Mesenchymal stem cell (in vitro differentiated cells and primary cell): Measurements from ENCODE around the gene LPP.

Source experiments
- DNase-seq: peaks from one replicate; pipeline ENCODE4 v3.0.0-alpha.2; 2013
- H2AFZ ChIP-seq: one replicate; pipeline ENCODE4 v1.6.1; 2013; ENCODE audit warnings: low read depth, mild to moderate bottlenecking, control low read depth, inconsistent platforms, low read length, moderate library complexity
- H2AK5ac ChIP-seq: 2 replicates; pipeline ENCODE4 v1.6.1; 2013; ENCODE audit warnings: low read length, moderate library complexity, mild to moderate bottlenecking, inconsistent platforms; ENCODE audit not compliant: severe bottlenecking
- H2BK120ac ChIP-seq: one replicate; pipeline ENCODE4 v1.6.1; 2013; ENCODE audit warnings: low read depth, mild to moderate bottlenecking, inconsistent platforms, low read length, moderate library complexity
- H2BK12ac ChIP-seq, 2 experiments: one replicate each; pipeline ENCODE4 v1.6.1; 2013; ENCODE audit warnings: inconsistent platforms in 2 of 2, low read length in 2 of 2, mild to moderate bottlenecking in 2 of 2, moderate library complexity in 2 of 2, control low read depth in 1 of 2
- H2BK15ac ChIP-seq: one replicate; pipeline ENCODE4 v1.6.1; 2013; ENCODE audit warnings: mild to moderate bottlenecking, low read depth, inconsistent platforms; ENCODE audit not compliant: poor library complexity, severe bottlenecking
- H2BK5ac ChIP-seq: 2 replicates; pipeline ENCODE4 v1.6.1; 2013; ENCODE audit warnings: low read depth, mild to moderate bottlenecking, low read length, control low read depth, inconsistent platforms; ENCODE audit not compliant: poor library complexity, severe bottlenecking
- H3K14ac ChIP-seq, 2 experiments: one replicate each; pipeline ENCODE4 v1.6.1; 2013; ENCODE audit warnings: inconsistent platforms in 2 of 2, low read length in 2 of 2, control low read depth in 1 of 2, mild to moderate bottlenecking in 1 of 2, moderate library complexity in 1 of 2
- H3K18ac ChIP-seq, 2 experiments: one replicate each; pipeline ENCODE4 v1.6.1; 2013; ENCODE audit warnings: inconsistent platforms in 2 of 2, low read length in 2 of 2, control low read depth in 1 of 2, low read depth in 1 of 2, mild to moderate bottlenecking in 1 of 2
- H3K23ac ChIP-seq, 2 experiments: one replicate each; pipeline ENCODE4 v1.6.1; 2013; ENCODE audit warnings: inconsistent platforms in 2 of 2, low read length in 2 of 2, mild to moderate bottlenecking in 2 of 2, moderate library complexity in 2 of 2, control low read depth in 1 of 2
- H3K27ac ChIP-seq: 2 replicates; pipeline ENCODE4 v1.5.1; 2013; ENCODE audit warnings: mild to moderate bottlenecking, moderate library complexity, low read length, control low read depth, inconsistent platforms; ENCODE audit not compliant: poor library complexity, severe bottlenecking
- H3K27me3 ChIP-seq, 2 experiments: 2 replicates each; pipeline versions ENCODE4 v1.6.1 to v1.7.0; 2013; ENCODE audit warnings: low read length in 2 of 2, mild to moderate bottlenecking in 2 of 2, moderate library complexity in 2 of 2, control low read depth in 1 of 2, inconsistent platforms in 1 of 2; ENCODE audit not compliant: control insufficient read depth in 1 of 2, insufficient read depth in 1 of 2
- H3K36me3 ChIP-seq, 2 experiments: 2 replicates each; pipeline versions ENCODE4 v1.6.1 to v1.7.0; 2013; ENCODE audit warnings: low read length in 2 of 2, control low read depth in 1 of 2, inconsistent platforms in 1 of 2, low read depth in 1 of 2, mild to moderate bottlenecking in 1 of 2; ENCODE audit not compliant: insufficient read depth in 2 of 2, control insufficient read depth in 1 of 2
- H3K4ac ChIP-seq, 2 experiments: one replicate each; pipeline ENCODE4 v1.6.1; 2013; ENCODE audit warnings: inconsistent platforms in 2 of 2, low read length in 2 of 2, mild to moderate bottlenecking in 2 of 2, moderate library complexity in 2 of 2, control low read depth in 1 of 2, low read depth in 1 of 2
- H3K4me1 ChIP-seq: 2 replicates; pipeline ENCODE4 v1.6.1; 2013; ENCODE audit warnings: low read depth, low read length, control low read depth; ENCODE audit not compliant: control insufficient read depth, insufficient read depth
- H3K4me2 ChIP-seq: 2 replicates; pipeline ENCODE4 v1.6.1; 2013; ENCODE audit warnings: low read length, mild to moderate bottlenecking, inconsistent platforms; ENCODE audit not compliant: poor library complexity, severe bottlenecking
- H3K4me3 ChIP-seq, 2 experiments: 2 replicates each; pipeline versions ENCODE4 v1.5.1 to v1.7.0; 2013; ENCODE audit warnings: low read length in 2 of 2, mild to moderate bottlenecking in 2 of 2, control low read depth in 1 of 2, low read depth in 1 of 2; ENCODE audit not compliant: insufficient read depth in 1 of 2
- H3K79me1 ChIP-seq: replicated peaks from 2 replicates; pipeline ENCODE4 v1.6.1; 2013; ENCODE audit warnings: mild to moderate bottlenecking, control low read depth, low read length, inconsistent platforms; ENCODE audit not compliant: poor library complexity, severe bottlenecking
- H3K9ac ChIP-seq: 2 replicates; pipeline ENCODE4 v1.7.0; 2013; ENCODE audit warnings: mild to moderate bottlenecking, low read length, moderate library complexity
- H3K9me3 ChIP-seq: 2 replicates; pipeline ENCODE4 v1.7.0; 2013; ENCODE audit warnings: mild to moderate bottlenecking, low read length; ENCODE audit not compliant: control insufficient read depth
- H4K8ac ChIP-seq: one replicate; pipeline ENCODE4 v1.6.1; 2013; ENCODE audit warnings: inconsistent platforms, mild to moderate bottlenecking, low read length, moderate library complexity
- H4K91ac ChIP-seq: one replicate; pipeline ENCODE4 v1.6.1; 2013; ENCODE audit warnings: mild to moderate bottlenecking, low read length, inconsistent platforms
- whole genome bisulfite sequencing: methylation state at CpG from one replicate; pipeline ENCODE4 v1.1.7; 2013; ENCODE audit warnings: mixed read lengths; 5-methylcytosine and 5-hydroxymethylcytosine counted together

The LPP gene

DNA sequence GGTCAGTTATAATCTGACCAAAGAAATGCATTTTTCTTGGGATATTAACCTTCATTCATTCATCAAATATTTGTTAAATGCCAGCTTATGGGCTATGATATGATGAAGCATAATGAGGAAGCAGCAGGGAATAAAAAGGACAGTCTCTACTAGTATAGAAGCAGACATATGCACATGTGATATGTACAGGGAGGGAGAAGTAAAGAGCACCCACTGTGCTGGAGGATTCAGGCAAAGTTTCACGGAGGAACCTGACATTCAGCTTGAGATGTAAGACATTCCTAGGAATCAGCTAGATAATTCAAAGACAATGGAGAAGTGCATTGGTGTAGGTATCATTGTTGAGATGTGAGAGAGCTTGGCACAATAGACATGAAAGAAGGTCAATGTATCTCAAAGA, 450.7 kb downstream of the LPP start:
- H3K18ac ChIP-seq = no peak overlapping the region
- DNase-seq = no peak
- peaks cover 18% of the 10 kb centered on the region for H3K9me3 ChIP-seq
- H2BK5ac ChIP-seq = no peak overlapping the region
- H3K4me2 ChIP-seq = no peak overlapping the region
- H2AK5ac ChIP-seq = no peak overlapping the region
- no peak overlapping the region for H3K23ac ChIP-seq
- H3K36me3 ChIP-seq = peaks cover 7% of the 10 kb centered on the region in 2 experiments
- no peak overlapping the region for H4K91ac ChIP-seq
- H3K9ac ChIP-seq = no peak overlapping the region
- H3K14ac ChIP-seq = no peak overlapping the region
- H2BK15ac ChIP-seq = no peak overlapping the region
- H4K8ac ChIP-seq = no peak overlapping the region
- H3K27me3 ChIP-seq = no peaks in the 10 kb centered on the region
- H2AFZ ChIP-seq = no peak overlapping the region
- no peak overlapping the region for H3K4me3 ChIP-seq
- no peak overlapping the region for H3K4ac ChIP-seq
- no peaks in the 10 kb centered on the region for H3K4me1 ChIP-seq
- H2BK120ac ChIP-seq = no peak overlapping the region
- WGBS = 87% methylated on average over 1 of the region's 1 CpG
- H3K27ac ChIP-seq = no peak overlapping the region
- H2BK12ac ChIP-seq = no peak overlapping the region
- peaks cover 15% of the 10 kb centered on the region for H3K79me1 ChIP-seq

- no peak overlapping the region for H2BK5ac ChIP-seq
- H3K14ac ChIP-seq = no peak overlapping the region
- H2AFZ ChIP-seq = no peak overlapping the region
- H3K36me3 ChIP-seq = peaks cover 11 to 12% of the 10 kb centered on the region in 2 experiments
- H2BK120ac ChIP-seq = no peak overlapping the region
- H3K9me3 ChIP-seq = peaks cover 18% of the 10 kb centered on the region
- H3K4me1 ChIP-seq = no peaks in the 10 kb centered on the region
- H3K23ac ChIP-seq = no peak overlapping the region
- no peak overlapping the region for H3K4me2 ChIP-seq
- no peak overlapping the region for H3K4me3 ChIP-seq
- H3K9ac ChIP-seq = no peak overlapping the region
- no peak overlapping the region for H2AK5ac ChIP-seq
- no peak overlapping the region for H3K18ac ChIP-seq
- no peak overlapping the region for H4K91ac ChIP-seq
- H3K4ac ChIP-seq = no peak overlapping the region
- DNase-seq = no peak
- H3K79me1 ChIP-seq = peaks cover 19% of the 10 kb centered on the region
- H3K27me3 ChIP-seq = no peaks in the 10 kb centered on the region
- H3K27ac ChIP-seq = no peak overlapping the region
- no peak overlapping the region for H4K8ac ChIP-seq
- no peak overlapping the region for H2BK12ac ChIP-seq
- H2BK15ac ChIP-seq = no peak overlapping the region
These were observed 451.3 kb downstream of the LPP start for GRCh38 chr3:188605231-188605630.

GRCh38 chr3:188605905-188606304, 451.9 kb downstream of the LPP start:
- Histone ChIP-seq H3K4me3 (no peak overlapping the region), H3K23ac (no peak overlapping the region), H4K8ac (no peak overlapping the region), H3K79me1 (peaks cover 19% of the 10 kb centered on the region), H2AFZ (no peak overlapping the region), H3K9me3 (peaks cover 18% of the 10 kb centered on the region), H3K36me3 (peaks cover 12 to 18% of the 10 kb centered on the region in 2 experiments), H3K4me2 (no peak overlapping the region), H3K4ac (no peak overlapping the region), H3K27me3 (no peaks in the 10 kb centered on the region), H3K27ac (no peak overlapping the region), H2AK5ac (no peak overlapping the region), H4K91ac (no peak overlapping the region), H3K4me1 (no peaks in the 10 kb centered on the region), H3K9ac (no peak overlapping the region), H3K14ac (no peak overlapping the region), H2BK15ac (no peak overlapping the region), H3K18ac (peak overlapping the region in 1 of 2 experiments; percentile 2), H2BK12ac (no peak overlapping the region), H2BK120ac (no peak overlapping the region), H2BK5ac (no peak overlapping the region)
- DNase-seq = no peak
- 100% methylated on average over 4 of the region's 5 CpGs for WGBS

DNA sequence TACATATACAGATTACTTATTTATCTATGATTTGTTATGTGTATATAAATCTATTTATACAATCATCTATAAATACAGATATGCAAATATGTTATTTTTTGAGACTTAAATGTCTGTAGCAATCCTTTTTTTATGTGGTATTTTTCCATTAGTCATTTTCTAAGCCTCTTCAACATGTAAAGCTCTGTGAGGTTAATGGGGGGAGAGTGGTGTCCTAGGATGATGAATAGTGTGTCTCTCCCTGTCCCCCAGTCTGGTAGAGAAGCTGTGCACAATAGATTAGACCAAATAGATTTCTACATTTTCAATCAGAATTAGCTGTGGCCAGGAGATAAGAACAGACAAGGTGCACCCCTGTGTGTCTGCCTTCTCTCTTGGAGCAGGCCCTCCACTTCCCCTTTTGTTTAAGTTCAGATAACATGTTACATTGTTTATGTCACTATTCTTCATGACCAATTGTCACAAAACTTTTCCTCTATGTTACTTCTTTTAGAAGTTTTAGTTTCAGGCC, 453.9 kb downstream of the LPP start:
- Histone ChIP-seq H3K23ac (no peak overlapping the region), H3K4me2 (no peak overlapping the region), H2BK5ac (no peak overlapping the region)

More for the DNA sequence above, 453.9 kb downstream of the LPP start:
- H4K8ac ChIP-seq = no peak overlapping the region
- no peak overlapping the region for H3K9ac ChIP-seq
- no peaks in the 10 kb centered on the region for H3K4me1 ChIP-seq
- H2AK5ac ChIP-seq = no peak overlapping the region
- H3K9me3 ChIP-seq = peaks cover 18% of the 10 kb centered on the region
- H2BK12ac ChIP-seq = no peak overlapping the region
- no peak overlapping the region for H3K27ac ChIP-seq
- no peak overlapping the region for H3K18ac ChIP-seq
- DNase-seq = no peak
- H3K27me3 ChIP-seq = no peaks in the 10 kb centered on the region
- no peak overlapping the region for H4K91ac ChIP-seq
- H2BK120ac ChIP-seq = no peak overlapping the region
- peaks cover 24% of the 10 kb centered on the region for H3K79me1 ChIP-seq
- no peak overlapping the region for H3K4ac ChIP-seq
- no peak overlapping the region for H3K4me3 ChIP-seq
- no peak overlapping the region for H2AFZ ChIP-seq
- H3K14ac ChIP-seq = no peak overlapping the region
- peaks cover 14 to 26% of the 10 kb centered on the region in 2 experiments for H3K36me3 ChIP-seq
- no peak overlapping the region for H2BK15ac ChIP-seq
